AG09309 (cell line): ENCODE measurements around the gene NHLRC2.
"Not testable (repeated sequence)": the region's sequence is repeated elsewhere in the genome, so short reads cannot be mapped to it uniquely, and the experiment has no call there.

Experiments used
- DNase-seq: peaks from one replicate; pipeline ENCODE4 v3.0.0-alpha.2; 2010; ENCODE audit warnings: low read depth
- H3K4me3 ChIP-seq: 2 replicates; pipeline ENCODE4 v1.5.1; 2011; ENCODE audit warnings: mild to moderate bottlenecking, low read depth, low read length, moderate library complexity; ENCODE audit not compliant: control insufficient read depth
- CTCF ChIP-seq: IDR thresholded peaks from 2 replicates; pipeline ENCODE4 v1.5.1; 2011; ENCODE audit warnings: mild to moderate bottlenecking, low read depth, low read length, inconsistent platforms; ENCODE audit not compliant: insufficient read depth, control insufficient read depth; ENCODE audit errors: missing control alignments

The NHLRC2 gene

GRCh38 chr10:113854013-113854760 lies at the start of gene NHLRC2, which contains the start of gene DCLRE1A:
Gene NHLRC2 (plus strand): TSS chr10:113854661. CDS start chr10:113854873, 212 bp downstream.
Gene DCLRE1A (minus strand): TSS chr10:113854082. CDS start chr10:113853182, 900 bp downstream.
- peak; percentile 28 for DNase-seq
- TF ChIP-seq CTCF: no peak
- H3K4me3 ChIP-seq: peak within 1 kb of the TSS; percentile 81

- TF ChIP-seq CTCF: no peak
- no peak overlapping the region for H3K4me3 ChIP-seq
- DNase-seq: no peak
Observed at GRCh38 chr10:113806503-113806902, 48.0 kb upstream of the NHLRC2 start.

GRCh38 chr10:113808168-113808567 lies 46.3 kb upstream of the NHLRC2 start:
- TF ChIP-seq CTCF: no peak
- no peak overlapping the region for H3K4me3 ChIP-seq
- no peak for DNase-seq

- not testable (repeated sequence) for H3K4me3 ChIP-seq, DNase-seq
Observed at GRCh38 chr10:113814700-113815099, 39.8 kb upstream of the NHLRC2 start.

GRCh38 chr10:113819989-113820388 lies 34.5 kb upstream of the NHLRC2 start:
- no peak for TF ChIP-seq CTCF
- no peak for DNase-seq

GRCh38 chr10:113820507-113820906 lies 34.0 kb upstream of the NHLRC2 start:
- no peak for DNase-seq
- H3K4me3 ChIP-seq: no peak overlapping the region
- TF ChIP-seq CTCF: no peak

More at GRCh38 chr10:113819989-113820388, 34.5 kb upstream of the NHLRC2 start:
- H3K4me3 ChIP-seq: no peak overlapping the region

- not testable (repeated sequence) for DNase-seq, H3K4me3 ChIP-seq
Observed at GRCh38 chr10:113821306-113821705, 33.2 kb upstream of the NHLRC2 start.

- no peak overlapping the region for H3K4me3 ChIP-seq
- DNase-seq: no peak
- no peak for TF ChIP-seq CTCF
Observed at GRCh38 chr10:113822174-113822573, 32.3 kb upstream of the NHLRC2 start.
